ENCODE results near the gene TMEM60. TPM values are rescaled to one million over a fixed set of nuclear protein-coding genes. Genes with fewer than 3 reads are reported as not detected.

Gene TMEM60
- total and polyA plus RNA-seq, 7 donors: 5.7 to 33.0 (median 14.5) TPM

DNA sequence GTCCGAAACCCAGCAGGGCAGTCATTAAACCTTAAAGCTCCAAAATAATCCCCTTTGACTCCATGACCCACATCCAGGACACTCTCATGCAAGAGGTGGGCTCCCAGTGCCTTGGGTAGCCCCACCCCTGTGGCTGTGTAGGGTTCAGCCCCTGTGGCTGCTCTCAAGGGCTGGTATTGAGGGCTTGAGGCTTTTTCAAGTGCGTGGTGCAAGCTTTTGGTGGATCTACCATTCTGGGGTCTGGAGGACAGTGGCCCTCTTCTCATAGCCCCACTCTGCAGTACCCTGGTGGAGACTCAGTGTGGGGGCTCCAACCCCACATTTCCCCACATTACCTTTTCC lies 51.4 kb downstream of the TMEM60 start:
- Histone ChIP-seq H3K27ac (no peak overlapping the region), H3K27me3 (no peaks in the 10 kb centered on the region), H3K9me3 (no peaks in the 10 kb centered on the region), H3K4me1 (peaks cover 0 to 21% (median 14%) of the 10 kb centered on the region in 4 donors), H3K4me3 (no peak overlapping the region), H3K36me3 (peaks cover 0 to 22% (median 0%) of the 10 kb centered on the region in 4 donors)
- TF ChIP-seq, protein P1, sequence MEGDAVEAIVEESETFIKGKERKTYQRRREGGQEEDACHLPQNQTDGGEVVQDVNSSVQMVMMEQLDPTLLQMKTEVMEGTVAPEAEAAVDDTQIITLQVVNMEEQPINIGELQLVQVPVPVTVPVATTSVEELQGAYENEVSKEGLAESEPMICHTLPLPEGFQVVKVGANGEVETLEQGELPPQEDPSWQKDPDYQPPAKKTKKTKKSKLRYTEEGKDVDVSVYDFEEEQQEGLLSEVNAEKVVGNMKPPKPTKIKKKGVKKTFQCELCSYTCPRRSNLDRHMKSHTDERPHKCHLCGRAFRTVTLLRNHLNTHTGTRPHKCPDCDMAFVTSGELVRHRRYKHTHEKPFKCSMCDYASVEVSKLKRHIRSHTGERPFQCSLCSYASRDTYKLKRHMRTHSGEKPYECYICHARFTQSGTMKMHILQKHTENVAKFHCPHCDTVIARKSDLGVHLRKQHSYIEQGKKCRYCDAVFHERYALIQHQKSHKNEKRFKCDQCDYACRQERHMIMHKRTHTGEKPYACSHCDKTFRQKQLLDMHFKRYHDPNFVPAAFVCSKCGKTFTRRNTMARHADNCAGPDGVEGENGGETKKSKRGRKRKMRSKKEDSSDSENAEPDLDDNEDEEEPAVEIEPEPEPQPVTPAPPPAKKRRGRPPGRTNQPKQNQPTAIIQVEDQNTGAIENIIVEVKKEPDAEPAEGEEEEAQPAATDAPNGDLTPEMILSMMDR (IDR thresholded peaks at IDR 0.05): no peak
- TF ChIP-seq POLR2AphosphoS5 (IDR thresholded peaks at IDR 0.05) (no peak), EP300 (IDR thresholded peaks at IDR 0.05) (no peak), POLR2A (IDR thresholded peaks at IDR 0.05) (no peak)
- 98 to 99% methylated on average over 2 of the region's 2 CpGs for WGBS, 2 donors
- no peak for DNase-seq
- intact Hi-C loops (cut with DNase I): no loop called here

DNA sequence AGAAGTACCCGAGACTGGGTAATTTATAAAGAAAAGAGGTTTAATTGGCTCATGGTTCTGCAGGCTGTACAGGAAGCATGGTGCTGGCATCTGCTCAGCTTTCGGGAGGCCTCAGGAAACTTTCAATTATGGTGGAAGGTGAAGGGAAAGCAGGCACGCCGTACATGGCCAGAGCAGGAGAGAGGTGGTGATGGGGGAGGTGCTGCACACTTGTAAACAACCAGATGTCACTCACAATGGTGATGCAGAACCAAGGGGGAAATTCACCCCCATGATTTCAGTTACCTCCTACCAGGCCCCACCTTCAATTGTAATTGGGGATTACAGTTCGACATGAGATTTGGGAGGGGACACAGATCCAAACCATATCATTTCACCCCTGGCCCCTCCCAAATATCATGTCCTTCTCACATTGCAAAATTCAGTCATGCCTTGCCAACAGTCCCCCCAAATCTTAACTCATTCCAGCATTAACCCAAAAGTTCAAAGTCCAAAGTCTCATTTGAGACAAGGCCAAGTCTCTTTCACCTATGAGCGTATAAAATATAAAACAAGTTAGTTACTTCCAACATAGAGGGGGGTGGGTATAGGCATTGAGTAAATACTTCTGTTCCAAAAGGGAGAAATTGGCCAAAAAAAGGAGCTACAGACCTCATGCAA lies 51.9 kb downstream of the TMEM60 start:
- H3K27me3 ChIP-seq: no peaks in the 10 kb centered on the region
- TF ChIP-seq EP300 (IDR thresholded peaks at IDR 0.05) (no peak), POLR2A (IDR thresholded peaks at IDR 0.05) (no peak), POLR2AphosphoS5 (IDR thresholded peaks at IDR 0.05) (no peak)
- TF ChIP-seq, protein P1 (IDR thresholded peaks at IDR 0.05): no peak
- H3K36me3 ChIP-seq: peaks cover 0 to 17% (median 0%) of the 10 kb centered on the region in 4 donors
- 81 to 94% methylated on average over 6 of the region's 6 CpGs for WGBS, 2 donors
- peaks cover 0 to 21% (median 13%) of the 10 kb centered on the region in 4 donors for H3K4me1 ChIP-seq
- no peaks in the 10 kb centered on the region for H3K9me3 ChIP-seq
- intact Hi-C loops (cut with DNase I): no loop called here
- no peak overlapping the region for H3K27ac ChIP-seq
- H3K4me3 ChIP-seq: no peak overlapping the region
- DNase-seq: no peak

DNA sequence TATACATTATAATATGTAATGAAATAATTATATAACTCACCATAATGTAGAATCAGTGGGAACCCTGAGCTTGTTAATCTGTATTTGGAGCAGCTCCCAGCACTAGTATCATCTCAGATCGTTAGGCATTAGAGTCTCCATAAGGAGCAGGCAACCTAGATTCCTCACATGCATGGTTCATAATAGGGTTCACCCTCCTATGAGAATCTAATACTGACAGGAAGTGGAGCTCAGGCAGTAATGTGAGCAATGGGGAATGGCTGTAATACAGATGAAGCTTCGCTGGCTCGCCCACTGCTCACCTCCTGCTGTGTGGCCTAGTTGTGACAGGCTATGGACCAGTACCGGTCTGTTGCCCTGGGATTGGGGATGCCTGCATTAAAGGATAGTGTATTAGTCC lies 52.5 kb downstream of the TMEM60 start:
- intact Hi-C loops (cut with DNase I): no loop called here
- Histone ChIP-seq H3K27ac (no peak overlapping the region), H3K27me3 (no peaks in the 10 kb centered on the region), H3K36me3 (peaks cover 0 to 14% (median 0%) of the 10 kb centered on the region in 4 donors), H3K9me3 (no peaks in the 10 kb centered on the region), H3K4me3 (no peak overlapping the region), H3K4me1 (peaks cover 0 to 21% (median 13%) of the 10 kb centered on the region in 4 donors)
- DNase-seq: no peak
- WGBS, 2 donors: 95% methylated on average over 4 of the region's 4 CpGs
- TF ChIP-seq POLR2A (IDR thresholded peaks at IDR 0.05) (no peak), POLR2AphosphoS5 (IDR thresholded peaks at IDR 0.05) (no peak), EP300 (IDR thresholded peaks at IDR 0.05) (no peak)
- TF ChIP-seq, protein P1 (IDR thresholded peaks at IDR 0.05): no peak

Other genes starting within 250 kb of the TMEM60 start
- 10 to 100 TPM; 29.3 to 50.4 (median 40.7) TPM for gene RSBN1L, start 102.0 kb downstream of the TMEM60 start, total RNA-seq
- 10 to 100 TPM in 1 of 3 donors, 1 to 10 TPM in 2; 6.0 to 11.0 (median 7.9) TPM for gene RSBN1L, start 102.0 kb downstream of the TMEM60 start, polyA plus RNA-seq
- gene PHTF2, start 339 bp upstream of the TMEM60 start, total RNA-seq: 10 to 100 TPM; 17.4 to 19.3 (median 18.6) TPM
- 1 to 10 TPM; 2.3 to 7.3 (median 2.4) TPM for gene PHTF2, start 339 bp upstream of the TMEM60 start, polyA plus RNA-seq

All from sigmoid colon (tissue), 7 donors.